GM12875 (cell line): ENCODE measurements around the gene GPAT3.
"Not testable (repeated sequence)": the region's sequence is repeated elsewhere in the genome, so short reads cannot be mapped to it uniquely, and the experiment has no call there.

Experiments used
- H3K4me3 ChIP-seq: one replicate; pipeline ENCODE4 v1.5.1; 2011; ENCODE audit warnings: low read depth, low read length, control low read depth
- TF ChIP-seq, protein P1 (sequence below): IDR thresholded peaks from 2 replicates; pipeline ENCODE4 v1.5.1; 2011; ENCODE audit warnings: low read depth, mild to moderate bottlenecking, control low read depth, inconsistent platforms, low read length, moderate library complexity, borderline replicate concordance; ENCODE audit not compliant: insufficient read depth

GPAT3 gene

GRCh38 chr4:83618991-83619645 is 83.2 kb downstream of the GPAT3 start:
- TF ChIP-seq, protein P1, sequence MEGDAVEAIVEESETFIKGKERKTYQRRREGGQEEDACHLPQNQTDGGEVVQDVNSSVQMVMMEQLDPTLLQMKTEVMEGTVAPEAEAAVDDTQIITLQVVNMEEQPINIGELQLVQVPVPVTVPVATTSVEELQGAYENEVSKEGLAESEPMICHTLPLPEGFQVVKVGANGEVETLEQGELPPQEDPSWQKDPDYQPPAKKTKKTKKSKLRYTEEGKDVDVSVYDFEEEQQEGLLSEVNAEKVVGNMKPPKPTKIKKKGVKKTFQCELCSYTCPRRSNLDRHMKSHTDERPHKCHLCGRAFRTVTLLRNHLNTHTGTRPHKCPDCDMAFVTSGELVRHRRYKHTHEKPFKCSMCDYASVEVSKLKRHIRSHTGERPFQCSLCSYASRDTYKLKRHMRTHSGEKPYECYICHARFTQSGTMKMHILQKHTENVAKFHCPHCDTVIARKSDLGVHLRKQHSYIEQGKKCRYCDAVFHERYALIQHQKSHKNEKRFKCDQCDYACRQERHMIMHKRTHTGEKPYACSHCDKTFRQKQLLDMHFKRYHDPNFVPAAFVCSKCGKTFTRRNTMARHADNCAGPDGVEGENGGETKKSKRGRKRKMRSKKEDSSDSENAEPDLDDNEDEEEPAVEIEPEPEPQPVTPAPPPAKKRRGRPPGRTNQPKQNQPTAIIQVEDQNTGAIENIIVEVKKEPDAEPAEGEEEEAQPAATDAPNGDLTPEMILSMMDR = no peak
- no peak overlapping the region for H3K4me3 ChIP-seq

GRCh38 chr4:83622127-83622526 is 86.2 kb downstream of the GPAT3 start:
- not testable (repeated sequence) for H3K4me3 ChIP-seq

DNA sequence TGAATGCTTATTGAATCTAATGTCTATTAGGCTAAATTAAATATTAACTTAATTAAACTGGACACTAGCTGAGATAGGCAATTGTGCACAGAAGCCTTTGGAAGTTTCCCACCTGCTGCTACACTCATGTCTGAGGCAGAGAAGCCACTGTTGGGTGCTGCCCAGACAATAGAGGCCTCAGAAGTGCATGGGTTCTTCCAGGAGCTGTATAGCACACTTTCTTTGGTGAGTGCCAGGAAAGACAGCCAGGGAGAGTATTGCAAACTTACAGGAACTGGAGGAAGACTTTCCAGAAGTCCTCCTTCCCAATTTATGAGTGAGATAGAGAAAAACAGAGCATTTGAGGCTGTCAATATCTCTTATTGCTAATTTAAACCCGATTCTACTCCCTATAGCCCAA is 89.9 kb downstream of the GPAT3 start:
- H3K4me3 ChIP-seq = no peak overlapping the region
- TF ChIP-seq, protein P1 = no peak

DNA sequence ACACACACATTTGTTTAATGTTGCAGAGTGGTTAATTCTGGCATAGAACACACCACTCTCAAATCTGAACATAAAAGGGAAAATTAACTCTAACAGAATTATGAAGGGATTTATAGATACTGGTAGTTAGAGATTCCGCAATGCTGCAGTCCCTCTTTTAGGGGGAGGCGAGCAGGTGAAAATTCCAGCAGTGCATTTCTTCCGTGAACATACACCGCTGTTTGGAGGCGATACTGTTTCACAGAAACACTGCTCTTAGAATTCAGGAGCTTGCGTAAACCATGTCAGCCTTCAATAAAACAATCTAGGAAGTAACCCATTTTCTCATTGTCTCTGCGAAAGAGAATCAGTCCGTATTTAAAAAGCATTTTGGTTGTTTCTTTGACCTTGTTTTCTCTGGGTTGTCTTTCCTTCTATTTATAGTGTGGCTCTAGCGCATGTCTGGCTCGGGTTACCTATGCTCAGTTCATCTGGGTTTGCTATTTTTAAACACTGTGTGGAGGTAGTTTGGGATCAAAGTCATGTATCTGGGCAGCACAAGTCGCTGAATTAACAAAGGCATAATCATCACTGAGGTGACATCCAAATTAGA is 90.4 kb downstream of the GPAT3 start:
- H3K4me3 ChIP-seq = no peak overlapping the region
- TF ChIP-seq, protein P1 = no peak

GRCh38 chr4:83629945-83630721 is 94.2 kb downstream of the GPAT3 start:
- TF ChIP-seq, protein P1 = no peak

DNA sequence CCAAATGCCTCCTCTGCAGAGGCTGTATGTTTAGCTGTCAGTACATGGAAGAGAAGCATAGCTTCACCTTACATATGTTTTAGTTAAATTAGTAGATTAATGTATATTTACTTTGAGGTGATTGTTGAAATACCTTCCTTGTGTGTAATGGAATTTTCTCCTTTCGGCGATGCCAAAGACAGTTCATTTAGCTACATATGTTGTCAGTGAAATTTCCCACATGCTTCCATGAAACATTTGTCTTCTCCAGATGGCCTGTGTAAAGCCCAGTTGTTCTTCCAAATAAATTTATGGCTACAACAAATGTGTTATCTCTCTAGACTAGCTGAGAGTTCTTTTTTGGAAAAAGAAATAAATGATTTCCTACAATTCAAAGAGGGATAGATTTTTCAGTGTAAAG is 95.2 kb downstream of the GPAT3 start:
- H3K4me3 ChIP-seq = no peak overlapping the region
- TF ChIP-seq, protein P1 = no peak

More at GRCh38 chr4:83629945-83630721, 94.2 kb downstream of the GPAT3 start:
- no peak overlapping the region for H3K4me3 ChIP-seq

GRCh38 chr4:83636930-83637329 is 101.0 kb downstream of the GPAT3 start:
- TF ChIP-seq, protein P1 = no peak
- no peak overlapping the region for H3K4me3 ChIP-seq
